ENCODE measurements around the gene CNTNAP2. TPM values are rescaled to one million over a fixed set of nuclear protein-coding genes. Genes with fewer than 3 reads are reported as not detected.
A peak's percentile ranks its signal among the peaks of the same experiment; 100 is the strongest.

CNTNAP2 gene
- total and polyA plus RNA-seq, 2 of the 4 experiments (the other 2 are of a cell fraction): not detected

- ChIA-PET CTCF (no interaction called here), POLR2A (ENCODE audit: unreplicated experiment) (no interaction called here)
- H3K27me3 ChIP-seq (ENCODE audit: control insufficient read depth, insufficient read depth, low read length): no peaks in the 10 kb centered on the region
- H3K36me3 ChIP-seq (ENCODE audit: control insufficient read depth, insufficient read depth, low read length): no peaks in the 10 kb centered on the region
- no peak overlapping the region for H3K18ac ChIP-seq (ENCODE audit: low read depth, low read length)
- no peak overlapping the region for H4K91ac ChIP-seq (ENCODE audit: insufficient read depth, low read depth, low read length)
- dilution Hi-C loops (cut with HindIII; ENCODE audit: low sequenced_read_pairs, unreplicated experiment): no loop called here
- WGBS, 2 experiments (ENCODE audit: extremely low coverage in 2 of 2, insufficient read length in 1 of 2): no CpG with 5 or more reads among the region's 1 CpG
- no peaks in the 10 kb centered on the region for H4K20me1 ChIP-seq (ENCODE audit: insufficient read depth, low read length)
- H2AFZ ChIP-seq (replicated peaks; ENCODE audit: low read length, poor library complexity): no peak overlapping the region
- no peak overlapping the region for H3K27ac ChIP-seq (ENCODE audit: insufficient read depth, low read length)
- no peaks in the 10 kb centered on the region for H3K9me1 ChIP-seq (ENCODE audit: insufficient read depth, low read length)
- no peak overlapping the region for H2BK20ac ChIP-seq (ENCODE audit: low read depth, low read length)
- no peak overlapping the region for H3K4me2 ChIP-seq (ENCODE audit: low read depth, low read length)
- H3K4ac ChIP-seq (ENCODE audit: low read depth, low read length): no peak overlapping the region
- H3K14ac ChIP-seq (replicated peaks; ENCODE audit: low read depth, low read length): no peak overlapping the region
- no peaks in the 10 kb centered on the region for H3K4me1 ChIP-seq (ENCODE audit: control insufficient read depth, insufficient read depth, low read length)
- H2BK5ac ChIP-seq (ENCODE audit: low read depth, low read length, poor library complexity, severe bottlenecking): no peak overlapping the region
- H3K9ac ChIP-seq (ENCODE audit: low read depth, low read length): no peak overlapping the region
- H4K8ac ChIP-seq (ENCODE audit: low read depth in 2 of 2, low read length in 2 of 2): no peak overlapping the region
- no peak overlapping the region for H2BK15ac ChIP-seq (ENCODE audit: low read depth, low read length)
- DNase-seq (no peak), ATAC-seq (ENCODE audit: low read depth) (no peak)
- H2AK9ac ChIP-seq (replicated peaks; ENCODE audit: low read depth, low read length, poor library complexity): no peak overlapping the region
- TF ChIP-seq BHLHE40 (IDR thresholded peaks at IDR 0.05; ENCODE audit: low read depth, low read length) (no peak), MAFK (IDR thresholded peaks at IDR 0.05; ENCODE audit: low read depth, low read length) (0 out of 2 replicates have a peak, but pooled peaks have one; percentile 23), ELK1 (IDR thresholded peaks at IDR 0.05; ENCODE audit: borderline replicate concordance, low read depth, low read length) (no peak), CEBPB (IDR thresholded peaks at IDR 0.05; ENCODE audit: low read depth, low read length) (no peak), FOS (IDR thresholded peaks at IDR 0.05; ENCODE audit: low read depth, low read length) (no peak)
- H2AK5ac ChIP-seq (ENCODE audit: low read depth, low read length): no peak overlapping the region
- no peak overlapping the region for H3K56ac ChIP-seq (ENCODE audit: extremely low read depth, insufficient read depth, low read length)
- no peaks in the 10 kb centered on the region for H3K79me1 ChIP-seq (ENCODE audit: low read depth in 1 of 2, low read length in 2 of 2)
- no TSS peak for BruUV-seq (replicated peaks)
- no peak overlapping the region for H2BK120ac ChIP-seq (ENCODE audit: low read depth, low read length)
- no peak overlapping the region for H3K4me3 ChIP-seq (ENCODE audit: insufficient read depth, low read depth, low read length)
- no peak overlapping the region for H4K5ac ChIP-seq (ENCODE audit: low read depth, low read length)
- H3K23ac ChIP-seq (ENCODE audit: low read depth, low read length): no peak overlapping the region
- H3K9me3 ChIP-seq (ENCODE audit: control insufficient read depth, insufficient read depth, low read length): peaks cover 11% of the 10 kb centered on the region
- intact Hi-C loops (cut with micrococcal nuclease): no loop called here
- in situ Hi-C loops (cut with MboI; ENCODE audit: low sequenced_read_pairs): no loop called here
Observed at GRCh38 chr7:147089608-147090007, 973.0 kb downstream of the CNTNAP2 start.
